Endothelial cell of umbilical vein (primary cell): ENCODE data around the gene RASSF5. TPM values are rescaled to one million over a fixed set of nuclear protein-coding genes. Genes with fewer than 3 reads are reported as not detected.

Experiments used
- BruUV-seq: library from RNA; stranded (reverse); fragments of 400-500 nt; replicated peaks from 2 replicates; lab custom pipeline; 2021; lab: Mats Ljungman, UMichigan
- CTCF ChIA-PET: fragments of 300-600, 350-600 bp; sonication (Branson Sonifier 250); formaldehyde crosslinking; loops from one replicate; lab custom pipeline; 2021; ENCODE audit warnings: antibody characterized with exemption, inconsistent platforms; lab: Charles Lee
- POLR2A ChIA-PET: fragments of 300-600, 350-600 bp; sonication (Branson Sonifier 250); formaldehyde crosslinking; loops from one replicate; lab custom pipeline; 2021; ENCODE audit warnings: antibody characterized with exemption, inconsistent platforms; lab: Charles Lee
- DNase-seq: peaks from one replicate; pipeline ENCODE4 v3.0.0-alpha.2; 2011; ENCODE audit warnings: low read depth, low spot score
- FAIRE-seq: peaks from 2 replicates; lab custom pipeline; 2011; peaks lifted over from hg19 to GRCh38; lab: Jason Lieb, UNC
- H2AFZ ChIP-seq: 2 replicates; pipeline ENCODE4 v1.6.0; 2012; ENCODE audit warnings: low read depth, low read length, control low read depth, inconsistent platforms
- H3K27ac ChIP-seq: 2 replicates; pipeline ENCODE4 v1.5.1; 2011; ENCODE audit warnings: low read depth, mild to moderate bottlenecking, control low read depth, low read length, moderate library complexity; ENCODE audit not compliant: insufficient read depth
- H3K27me3 ChIP-seq, 2 experiments: 2 replicates each; pipeline versions ENCODE4 v1.6.0 to v1.6.1; 2011; ENCODE audit warnings: low read length in 2 of 2, mixed read lengths in 1 of 2; ENCODE audit not compliant: control insufficient read depth in 2 of 2, insufficient read depth in 2 of 2
- H3K36me3 ChIP-seq, 2 experiments: 2 replicates in 1 of 2; 3 replicates in 1 of 2; pipeline ENCODE4 v1.5.1; 2011; ENCODE audit warnings: low read length in 2 of 2, mild to moderate bottlenecking in 1 of 2, moderate library complexity in 1 of 2; ENCODE audit not compliant: control insufficient read depth in 2 of 2, insufficient read depth in 2 of 2; ENCODE audit errors: extremely low read depth in 1 of 2
- H3K4me1 ChIP-seq: 3 replicates; pipeline ENCODE4 v1.5.1; 2011; ENCODE audit warnings: mild to moderate bottlenecking, low read length; ENCODE audit not compliant: control insufficient read depth, insufficient read depth; ENCODE audit errors: extremely low read depth
- H3K4me2 ChIP-seq: 2 replicates; pipeline ENCODE4 v1.6.1; 2011; ENCODE audit warnings: low read length, control low read depth, mixed read lengths; ENCODE audit not compliant: insufficient read depth
- H3K4me3 ChIP-seq, 3 experiments: fragments of 200-600 bp in 1 of 3; sonication (generic), shearing (Covaris generic) in 1 of 3; replicated peaks in 1 of 3; 2 replicates each; pipeline ENCODE4 v1.5.1; 2011 to 2016; ENCODE audit warnings: control low read depth in 3 of 3, low read length in 3 of 3, mild to moderate bottlenecking in 2 of 3, inconsistent platforms in 1 of 3, low read depth in 1 of 3, moderate library complexity in 1 of 3; ENCODE audit not compliant: insufficient read depth in 1 of 3
- H3K79me2 ChIP-seq: 2 replicates; pipeline ENCODE4 v1.6.0; 2012; ENCODE audit warnings: low read length, inconsistent platforms; ENCODE audit not compliant: control insufficient read depth, insufficient read depth
- H3K9ac ChIP-seq: replicated peaks from 2 replicates; pipeline ENCODE3; 2011; ENCODE audit warnings: low read length, control low read depth; ENCODE audit not compliant: insufficient read depth; ENCODE audit errors: extremely low read depth
- H3K9me1 ChIP-seq: replicated peaks from 3 replicates; pipeline ENCODE4 v1.6.0; 2011; ENCODE audit warnings: mild to moderate bottlenecking, low read length; ENCODE audit not compliant: control insufficient read depth, insufficient read depth; ENCODE audit errors: extremely low read depth
- H3K9me3 ChIP-seq: replicated peaks from 2 replicates; pipeline ENCODE4 v1.5.1; 2012; ENCODE audit warnings: low read length, inconsistent platforms; ENCODE audit not compliant: control insufficient read depth, insufficient read depth
- H4K20me1 ChIP-seq: replicated peaks from 2 replicates; pipeline ENCODE3; 2011; ENCODE audit warnings: mild to moderate bottlenecking, low read length; ENCODE audit not compliant: control insufficient read depth, insufficient read depth; ENCODE audit errors: extremely low read depth
- CTCF ChIP-seq, 2 donors: IDR thresholded peaks; 1 replicate in 1 of 2; 2 replicates in 1 of 2; pipeline ENCODE4 v1.5.1; 2011; ENCODE audit warnings: low read length in 2 of 2, mild to moderate bottlenecking in 2 of 2, moderate library complexity in 2 of 2, control low read depth in 1 of 2, inconsistent platforms in 1 of 2, low read depth in 1 of 2; ENCODE audit not compliant: insufficient read depth in 1 of 2; ENCODE audit errors: extremely low read depth in 1 of 2
- EZH2 ChIP-seq: IDR thresholded peaks from 2 replicates; pipeline ENCODE4 v1.6.1; 2012; ENCODE audit warnings: borderline replicate concordance, low read depth, mild to moderate bottlenecking, moderate library complexity, low read length, inconsistent platforms; ENCODE audit not compliant: severe bottlenecking
- FOS ChIP-seq: IDR thresholded peaks from 2 replicates; pipeline ENCODE4 v1.6.1; 2011; ENCODE audit warnings: mild to moderate bottlenecking, low read length, moderate library complexity, borderline replicate concordance; ENCODE audit not compliant: insufficient read depth
- GATA2 ChIP-seq: IDR thresholded peaks from 2 replicates; pipeline ENCODE4 v1.7.0; 2011; ENCODE audit warnings: low read depth, mild to moderate bottlenecking, moderate library complexity, mixed read lengths, low read length; ENCODE audit not compliant: insufficient read length, insufficient read depth
- JUN ChIP-seq: IDR thresholded peaks from 2 replicates; pipeline ENCODE4 v1.6.1; 2011; ENCODE audit warnings: borderline replicate concordance, low read depth; ENCODE audit not compliant: insufficient read length, insufficient read depth
- MAX ChIP-seq: IDR thresholded peaks from 2 replicates; pipeline ENCODE4 v1.6.1; 2011; ENCODE audit not compliant: insufficient read depth, insufficient read length
- MYC ChIP-seq: IDR thresholded peaks from one replicate; pipeline ENCODE4 v1.6.1; 2011; ENCODE audit warnings: mild to moderate bottlenecking, low read depth, low read length
- POLR2A ChIP-seq: IDR thresholded peaks from 2 replicates; pipeline ENCODE4 v1.6.1; 2012; ENCODE audit warnings: low read depth, mild to moderate bottlenecking, control low read depth, low read length
- POLR2AphosphoS5 ChIP-seq: IDR thresholded peaks from 2 replicates; pipeline ENCODE4 v1.6.1; 2012; ENCODE audit warnings: low read depth, mild to moderate bottlenecking, control low read depth, low read length, moderate library complexity; ENCODE audit not compliant: insufficient read depth
- dilution Hi-C: fragments of 300-500 bp; cut with MboI; formaldehyde crosslinking; loops from one replicate; pipeline ENCODE4 v1.15.0; 2019; ENCODE audit warnings: low sequenced_read_pairs; ENCODE audit not compliant: extremely low pct_ligation_motif_present
- intact Hi-C: fragments of 100-400 bp; cut with micrococcal nuclease; formaldehyde crosslinking; loops from one replicate; pipeline ENCODE4 v1.10.0; 2022
- polyA plus RNA-seq, 4 experiments: library from polyadenylated mRNA; depleted of rRNA in 3 of 4; stranded (reverse) in 3 of 4; unstranded in 1 of 4; fragments of >200 nt; gene quantifications; 2 replicates each; pipeline versions ENCODE4 v1.2.1 to v1.2.3, GENCODE V29; 2011 to 2012; ENCODE audit warnings: missing spikeins in 1 of 4
- total RNA-seq: library from RNA; stranded (reverse); gene quantifications from 2 replicates; pipeline ENCODE4 v1.2.3, GENCODE V29; 2021

The RASSF5 gene
- total and polyA plus RNA-seq, 2 donors (not counting 3 experiments of a cell fraction or from before 2014, with no cell fraction given) = 0.23 to 0.60 TPM

- POLR2A ChIA-PET = no interaction called here
- H3K36me3 ChIP-seq = no peaks in the 10 kb centered on the region
- no peaks in the 10 kb centered on the region for H3K79me2 ChIP-seq
- no peaks in the 10 kb centered on the region for H3K9me1 ChIP-seq
- DNase-seq = no peak
- no peak overlapping the region for H3K27ac ChIP-seq
- H3K27me3 ChIP-seq = peaks cover 0 to 13% of the 10 kb centered on the region in 2 experiments
- no peak overlapping the region for H3K4me2 ChIP-seq
- H2AFZ ChIP-seq = no peak overlapping the region
- CTCF ChIA-PET = interaction anchor here (0.8 to 1.4 kb wide), 2 partner anchors 38 to 45 kb away, joined by 3 to 4 read pairs; no protein-coding TSS in a partner anchor
- FAIRE-seq = no peak
- no peak overlapping the region for H3K4me3 ChIP-seq
- dilution Hi-C loops = no loop called here
- no peaks in the 10 kb centered on the region for H3K4me1 ChIP-seq
- H4K20me1 ChIP-seq = no peaks in the 10 kb centered on the region
- TF ChIP-seq CTCF (IDR thresholded peaks at IDR 0.05; ENCODE audit: extremely low read depth in 1 of 2, insufficient read depth in 1 of 2, low read depth in 1 of 2, low read length in 2 of 2) (no peak), EZH2 (no peak), POLR2AphosphoS5 (no peak), MAX (no peak), GATA2 (no peak), JUN (no peak), MYC (no peak), POLR2A (no peak), FOS (no peak)
- BruUV-seq = no TSS peak
- H3K9me3 ChIP-seq = no peaks in the 10 kb centered on the region
- intact Hi-C loops = no loop called here
- H3K9ac ChIP-seq = no peak overlapping the region
Observed at GRCh38 chr1:206538086-206538770, 30.9 kb downstream of the RASSF5 start.
